ENCODE results near the gene MEX3D.

GRCh38 chr19:1563251-1563650 is 4.9 kb downstream of the MEX3D start:
- TF ChIP-seq FOXA1 (IDR thresholded peaks at IDR 0.05) (no peak), HDGF (IDR thresholded peaks at IDR 0.05; ENCODE audit: borderline replicate concordance) (no peak), SP1 (IDR thresholded peaks at IDR 0.05) (no peak), BHLHE40 (IDR thresholded peaks at IDR 0.05; ENCODE audit: borderline replicate concordance) (no peak), FOXM1 (IDR thresholded peaks at IDR 0.05; ENCODE audit: borderline replicate concordance) (no peak), ELF4 (IDR thresholded peaks at IDR 0.05) (no peak), FOXK2 (IDR thresholded peaks at IDR 0.05) (no peak), TARDBP (IDR thresholded peaks at IDR 0.05) (no peak), SUZ12 (IDR thresholded peaks at IDR 0.05) (no peak), PKNOX1 (IDR thresholded peaks at IDR 0.05) (no peak)

Measured in HEK293T (cell line).